GM23338 (cell line): ENCODE data around the gene SH3BGR. TPM values are rescaled to one million over a fixed set of nuclear protein-coding genes. Genes with fewer than 3 reads are reported as not detected.

Source experiments
- ATAC-seq: fragments of 200-7000 bp; cut with Tn5 transposase; 3 replicates; pipeline ENCODE4 v1.9.1; 2020
- DNase-seq: peaks from one replicate; pipeline ENCODE4 v3.0.0-alpha.2; 2015; ENCODE audit warnings: low spot score
- H2AFZ ChIP-seq: fragments of 200-600 bp; sonication (generic); 2 replicates; pipeline ENCODE4 v1.8.0; 2016; ENCODE audit warnings: antibody characterized with exemption, mild to moderate bottlenecking, moderate library complexity
- H3F3A ChIP-seq: fragments of 200-600 bp; sonication (generic); replicated peaks from 2 replicates; pipeline ENCODE4 v1.8.0; 2017; ENCODE audit warnings: antibody characterized with exemption, mixed run types, low read depth
- H3K27ac ChIP-seq: fragments of 200-600 bp; sonication (generic); 2 replicates; pipeline ENCODE4 v1.6.1; 2016; ENCODE audit warnings: low read depth
- H3K27me3 ChIP-seq: fragments of 200-600 bp; sonication (generic); 2 replicates; pipeline ENCODE4 v1.8.0; 2016; ENCODE audit warnings: mild to moderate bottlenecking, mixed run types, moderate library complexity; ENCODE audit not compliant: insufficient read depth
- H3K36me3 ChIP-seq: fragments of 200-600 bp; sonication (generic); 2 replicates; pipeline ENCODE4 v1.8.0; 2016; ENCODE audit warnings: mild to moderate bottlenecking; ENCODE audit not compliant: insufficient read depth
- H3K4me1 ChIP-seq: fragments of 200-600 bp; sonication (generic); 2 replicates; pipeline ENCODE4 v1.8.0; 2016; ENCODE audit warnings: mild to moderate bottlenecking, moderate library complexity; ENCODE audit not compliant: insufficient read depth
- H3K4me2 ChIP-seq: fragments of 200-600 bp; sonication (generic); 2 replicates; pipeline ENCODE4 v1.7.1; 2017; ENCODE audit warnings: mixed run types
- H3K4me3 ChIP-seq: fragments of 200-600 bp; sonication (generic); 2 replicates; pipeline ENCODE4 v1.6.1; 2016; ENCODE audit warnings: mixed run types
- H3K79me2 ChIP-seq: fragments of 200-600 bp; sonication (generic); replicated peaks from 2 replicates; pipeline ENCODE4 v1.8.0; 2017; ENCODE audit warnings: mild to moderate bottlenecking; ENCODE audit not compliant: insufficient read depth
- H3K9me2 ChIP-seq: fragments of 200-600 bp; sonication (generic); 2 replicates; pipeline ENCODE4 v1.8.0; 2017; ENCODE audit not compliant: insufficient read depth
- H4K20me1 ChIP-seq: fragments of 200-600 bp; sonication (generic); replicated peaks from 2 replicates; pipeline ENCODE4 v1.8.0; 2017; ENCODE audit warnings: mild to moderate bottlenecking; ENCODE audit not compliant: insufficient read depth
- H3K27ac Mint-ChIP-seq: 2 replicates; pipeline ENCODE4 v1.8.0; 2020; ENCODE audit warnings: inconsistent platforms, mild to moderate bottlenecking, moderate library complexity, mixed read lengths
- H3K27me3 Mint-ChIP-seq: 3 replicates; pipeline ENCODE4 v1.8.0; 2022; ENCODE audit warnings: low read depth, mild to moderate bottlenecking, moderate library complexity, mixed read lengths, inconsistent platforms; ENCODE audit not compliant: insufficient read depth, poor library complexity
- H3K36me3 Mint-ChIP-seq: 3 replicates; pipeline ENCODE4 v1.8.0; 2021; ENCODE audit warnings: low read depth, mild to moderate bottlenecking, inconsistent platforms, moderate library complexity, mixed read lengths
- H3K4me1 Mint-ChIP-seq: 3 replicates; pipeline ENCODE4 v1.8.0; 2020; ENCODE audit warnings: mild to moderate bottlenecking, inconsistent platforms, mixed read lengths
- H3K4me3 Mint-ChIP-seq: 3 replicates; pipeline ENCODE4 v1.8.0; 2021; ENCODE audit warnings: moderate library complexity, mild to moderate bottlenecking, inconsistent platforms, mixed read lengths
- H3K9me3 Mint-ChIP-seq: 3 replicates; pipeline ENCODE4 v1.8.0; 2020; ENCODE audit warnings: moderate library complexity, mild to moderate bottlenecking, inconsistent platforms, mixed read lengths
- CTCF ChIP-seq, 2 experiments: fragments of 200-600 bp in 1 of 2; sonication (generic) in 1 of 2; conservative IDR thresholded peaks; 2 replicates each; pipeline versions ENCODE4 v1.5.1 to v1.6.1; 2016 to 2017; ENCODE audit warnings: antibody characterized with exemption in 2 of 2, low read depth in 2 of 2, mild to moderate bottlenecking in 2 of 2, moderate library complexity in 1 of 2
- EZH2 ChIP-seq: fragments of 200-600 bp; sonication (generic); IDR thresholded peaks from one replicate; pipeline ENCODE4 v1.8.0; 2017; ENCODE audit warnings: antibody characterized with exemption, mild to moderate bottlenecking, low read depth; ENCODE audit not compliant: unreplicated experiment
- NANOG ChIP-seq: IDR thresholded peaks from 2 replicates; pipeline ENCODE4 v1.6.1; 2016; ENCODE audit warnings: antibody characterized with exemption, borderline replicate concordance
- POLR2AphosphoS5 ChIP-seq: IDR thresholded peaks from 2 replicates; pipeline ENCODE4 v1.6.1; 2016; ENCODE audit warnings: antibody characterized with exemption, low read depth
- REST ChIP-seq: IDR thresholded peaks from one replicate; pipeline ENCODE4 v1.6.1; 2018; ENCODE audit warnings: antibody characterized with exemption; ENCODE audit not compliant: unreplicated experiment
- ZNF114 ChIP-seq: fragments of 250-450 bp; sonication (Bioruptor Pico); IDR thresholded peaks from 2 replicates; pipeline ENCODE4 v1.5.0; 2020; ENCODE audit warnings: mild to moderate bottlenecking, moderate library complexity
- ZNF331 ChIP-seq: fragments of 250-450 bp; sonication (Bioruptor Pico); IDR thresholded peaks from 2 replicates; pipeline ENCODE4 v1.5.0; 2020; ENCODE audit warnings: low read depth, mild to moderate bottlenecking, moderate library complexity
- ZNF462 ChIP-seq: fragments of 250-450 bp; sonication (Bioruptor Pico); IDR thresholded peaks from 2 replicates; pipeline ENCODE4 v1.5.0; 2020; ENCODE audit warnings: mild to moderate bottlenecking, moderate library complexity
- polyA plus RNA-seq: library from polyadenylated mRNA; unstranded; fragments of >200 nt; fragmentation: Nextera tagmentation; extraction: Ambion mirVana; gene quantifications from 2 replicates; pipeline ENCODE4 v1.2.1, GENCODE V29; 2016
- total RNA-seq: library from RNA; depleted of rRNA; stranded (reverse); fragments of >200 nt; shearing (Covaris generic); gene quantifications from 2 replicates; pipeline ENCODE4 v1.2.3, GENCODE V29; 2014

SH3BGR gene
- total and polyA plus RNA-seq, 2 experiments from 2014 or later, result 5.9 to 18.9 TPM

- no peak for DNase-seq
- Mint-ChIP-seq H3K36me3 (peaks cover 8% of the 10 kb centered on the region; the same call in 2 of the 3 replicates), H3K4me1 (peaks cover 13% of the 10 kb centered on the region), H3K4me3 (no peak overlapping the region), H3K9me3 (no peaks in the 10 kb centered on the region; the same call in 2 of the 3 replicates), H3K27me3 (no peaks in the 10 kb centered on the region), H3K27ac (no peak overlapping the region)
- Histone ChIP-seq H3K4me1 (no peaks in the 10 kb centered on the region), H3K27ac (no peak overlapping the region), H3K4me2 (no peak overlapping the region), H3K36me3 (no peaks in the 10 kb centered on the region), H2AFZ (no peak overlapping the region), H3K4me3 (no peak overlapping the region), H3K27me3 (no peaks in the 10 kb centered on the region), H3F3A (no peaks in the 10 kb centered on the region), H3K9me2 (peaks cover 12% of the 10 kb centered on the region), H3K79me2 (no peaks in the 10 kb centered on the region), H4K20me1 (no peaks in the 10 kb centered on the region)
- no peak for ATAC-seq
- TF ChIP-seq ZNF331 (CRISPR knock-in tag) (no peak), REST (no peak), NANOG (no peak), CTCF (conservative IDR thresholded peaks at IDR 0.05; ENCODE audit: low read depth in 2 of 2) (no peak), EZH2 (no peak), ZNF462 (CRISPR knock-in tag) (no peak), POLR2AphosphoS5 (no peak), ZNF114 (CRISPR knock-in tag) (no peak)
These were observed 107.7 kb downstream of the SH3BGR start for GRCh38 chr21:39559511-39559910.
